Measurements from ENCODE around the gene NLRC3.
"Not testable (repeated sequence)": the region's sequence is repeated elsewhere in the genome, so short reads cannot be mapped to it uniquely, and the experiment has no call there.

Gene NLRC3

DNA sequence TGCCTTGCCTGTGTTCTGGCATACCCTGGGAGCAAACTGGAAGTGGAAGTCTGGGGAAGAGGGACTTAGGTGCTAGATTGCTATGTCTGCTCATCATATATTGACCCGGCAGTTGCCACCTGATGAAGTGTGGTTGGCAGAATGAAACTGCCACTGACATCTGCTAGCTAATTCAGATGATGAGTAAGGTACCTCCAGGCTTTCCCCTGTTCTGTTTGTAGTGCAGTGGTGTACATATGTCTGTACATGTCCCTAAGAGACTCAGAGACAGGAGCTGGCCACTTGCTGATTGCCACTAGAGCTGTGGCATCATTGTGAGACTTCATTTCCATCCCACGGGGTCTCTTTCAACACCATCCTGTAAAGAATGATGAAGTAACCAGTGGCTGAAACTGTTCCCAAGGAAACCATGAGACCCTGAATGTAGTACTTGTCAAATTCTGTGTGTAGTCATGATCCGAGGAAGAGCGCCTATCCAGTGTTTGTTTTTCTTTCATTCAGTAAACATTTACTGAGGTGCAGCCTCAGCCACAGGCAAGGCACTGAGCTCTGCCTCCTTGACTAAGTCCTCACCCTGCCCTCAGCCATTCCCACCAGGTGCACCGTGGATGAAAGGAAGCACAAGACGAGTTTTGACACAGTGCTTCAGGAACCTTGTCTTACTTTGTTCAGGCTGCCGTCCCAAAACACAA, 63.2 kb downstream of the NLRC3 start:
- DNase-seq (ENCODE audit: low spot score): no peak

DNA sequence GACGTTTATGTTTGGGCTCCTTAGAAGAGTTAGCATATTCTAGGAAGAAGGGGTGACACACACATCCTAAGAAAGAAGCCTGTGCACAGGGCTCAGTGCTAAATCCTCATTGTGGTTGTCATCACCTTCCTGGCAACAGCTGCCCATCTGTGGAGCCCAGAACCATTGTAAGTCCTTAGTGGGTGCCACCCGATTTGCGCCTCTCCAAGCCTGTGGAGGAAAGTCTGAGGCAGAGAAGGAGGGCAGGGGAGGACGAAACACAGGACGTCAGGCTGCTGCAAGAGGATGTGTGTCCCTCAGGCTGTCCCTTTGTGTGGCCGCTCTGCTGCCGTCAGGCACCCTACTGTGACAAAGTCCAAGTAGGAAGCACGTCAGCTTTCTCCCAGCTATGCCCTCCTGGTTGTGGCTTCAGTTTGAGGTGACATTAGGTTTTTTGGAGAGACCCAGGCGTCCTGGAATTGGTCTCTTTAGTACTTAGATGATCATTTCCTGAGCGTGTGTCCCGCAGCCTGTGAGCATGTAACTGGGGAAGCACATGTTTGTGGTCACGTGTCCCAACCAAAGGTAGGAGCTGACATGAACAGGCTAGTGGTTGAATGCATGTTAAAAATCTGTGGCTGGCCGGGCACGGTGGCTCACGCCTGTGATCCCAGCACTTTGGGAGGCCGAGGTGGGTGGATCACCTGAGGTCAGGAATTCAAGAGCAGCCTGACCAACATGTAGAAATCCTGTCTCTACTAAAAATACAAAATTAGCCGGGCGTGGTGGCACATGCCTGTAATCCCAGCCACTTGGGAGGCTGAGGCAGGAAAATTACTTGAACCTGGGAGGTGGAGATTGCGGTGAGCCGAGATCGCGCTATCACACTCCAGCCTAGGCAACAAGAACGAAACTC, 65.7 kb downstream of the NLRC3 start:
- no peak for DNase-seq (ENCODE audit: low spot score)

- no peak for DNase-seq (ENCODE audit: low spot score)
Observed at GRCh38 chr16:3510416-3510815, 66.8 kb downstream of the NLRC3 start.

DNA sequence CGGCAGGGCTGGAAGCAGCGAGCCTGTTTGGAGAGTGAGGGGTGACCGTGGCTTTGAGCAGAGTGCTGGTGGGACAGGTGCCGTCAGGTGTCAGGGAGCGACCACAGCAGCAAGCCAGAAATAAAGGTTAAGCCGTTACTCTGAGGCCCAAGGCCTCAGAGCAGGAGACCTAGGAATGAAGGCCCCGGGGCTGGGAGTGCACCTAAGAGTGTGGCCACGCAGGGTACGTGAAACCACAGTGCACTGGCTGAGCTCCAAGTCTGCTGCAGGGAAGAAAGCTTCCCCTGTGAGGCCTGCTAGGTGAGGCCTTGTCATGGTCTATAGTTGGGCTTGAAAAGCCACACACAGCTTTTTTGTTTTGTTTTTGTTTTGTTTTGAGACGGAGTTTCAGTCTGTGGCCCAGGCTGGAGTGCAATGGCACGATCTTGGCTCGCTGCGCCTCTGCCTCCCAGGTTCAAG, 67.7 kb downstream of the NLRC3 start:
- no peak for DNase-seq (ENCODE audit: low spot score)

GRCh38 chr16:3508736-3509135, 68.5 kb downstream of the NLRC3 start:
- no peak for DNase-seq (ENCODE audit: low spot score)

DNA sequence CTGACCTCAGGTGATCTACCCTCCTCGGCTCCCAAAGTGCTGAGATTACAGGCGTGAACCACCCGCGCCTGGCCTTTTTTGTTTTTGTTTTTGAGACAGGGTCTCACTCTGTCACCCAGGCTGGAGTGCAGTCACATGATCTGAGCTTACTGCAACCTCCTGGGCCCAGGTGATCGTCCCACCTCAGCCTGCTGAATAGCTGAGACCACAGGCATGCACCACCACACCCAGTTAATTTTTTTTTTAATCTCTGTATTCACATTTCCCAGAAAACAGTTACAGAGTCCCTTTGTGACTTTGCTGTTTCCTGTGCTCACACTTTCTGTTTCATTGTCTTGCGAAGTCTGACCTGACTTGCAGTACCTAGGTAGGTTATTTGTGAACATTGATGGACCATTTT, 73.7 kb downstream of the NLRC3 start:
- DNase-seq (ENCODE audit: low spot score): no peak

DNA sequence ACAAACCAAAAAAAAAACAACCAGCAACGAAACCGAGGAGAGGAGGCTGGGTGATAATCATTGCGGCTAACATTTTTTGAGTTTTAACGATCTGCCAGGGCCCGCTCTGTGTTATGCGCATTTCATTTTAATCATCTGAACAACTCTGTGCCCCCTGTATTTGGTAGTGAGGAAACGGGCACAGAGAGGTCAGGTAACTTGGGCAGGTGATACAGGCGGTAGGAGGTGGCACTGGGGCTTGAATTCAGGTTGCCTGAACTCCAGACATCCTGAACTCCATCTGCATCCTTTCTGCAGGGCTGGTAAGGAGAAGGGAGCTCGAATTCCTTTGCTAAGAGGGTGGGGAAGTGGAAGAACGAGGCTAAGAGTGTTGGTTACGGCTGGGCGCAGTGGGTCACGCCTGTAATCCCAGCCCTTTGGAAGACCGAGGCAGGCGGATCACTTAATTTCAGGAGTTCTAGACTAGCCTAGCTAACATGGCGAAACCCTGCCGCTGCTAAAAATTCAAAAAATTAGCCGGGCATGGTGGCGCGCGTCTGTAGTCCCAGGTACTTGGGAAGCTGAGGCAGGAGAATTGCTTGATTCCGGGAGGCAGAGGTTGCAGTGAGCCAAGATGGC, 75.3 kb downstream of the NLRC3 start:
- no peak for DNase-seq (ENCODE audit: low spot score)

DNA sequence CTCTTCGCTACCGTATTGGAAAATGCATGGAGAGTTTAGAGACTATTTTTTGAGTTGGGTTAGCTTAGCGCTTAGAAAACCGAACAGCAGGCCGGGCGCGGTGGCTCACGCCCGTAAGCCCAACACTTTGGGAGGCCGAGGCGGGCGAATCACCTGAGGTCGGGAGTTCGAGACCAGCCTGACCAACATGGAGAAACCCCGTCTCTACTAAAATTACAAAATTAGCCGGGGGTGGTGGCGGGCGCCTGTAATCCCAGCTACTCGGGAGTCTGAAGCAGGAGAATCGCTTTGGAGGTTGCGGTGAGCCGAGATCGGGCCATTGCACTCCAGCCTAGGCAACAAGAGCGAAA, 75.8 kb downstream of the NLRC3 start:
- DNase-seq (ENCODE audit: low spot score): not testable (repeated sequence)

DNA sequence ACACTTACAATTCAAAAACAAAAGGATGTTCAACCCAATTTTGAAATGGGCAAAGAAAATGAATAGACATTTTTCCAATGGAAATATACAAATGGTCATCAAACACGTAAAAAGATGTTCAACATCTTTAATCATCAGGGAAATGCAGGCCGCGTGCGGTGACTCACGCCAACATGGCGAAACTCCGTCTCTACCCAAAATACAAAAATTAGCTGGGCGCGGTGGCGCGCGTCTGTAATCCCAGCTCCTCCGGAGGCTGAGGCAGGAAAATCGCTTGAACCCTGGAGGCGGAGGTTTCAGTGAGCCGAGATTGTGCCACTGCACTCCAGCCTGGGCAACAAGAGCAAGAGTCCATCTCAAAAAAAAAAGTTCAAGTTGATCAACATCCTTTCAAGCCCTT, 78.2 kb downstream of the NLRC3 start:
- DNase-seq (ENCODE audit: low spot score): no peak

- DNase-seq (ENCODE audit: low spot score): no peak
Observed at GRCh38 chr16:3497771-3498170, 79.4 kb downstream of the NLRC3 start.

- DNase-seq (ENCODE audit: low spot score): no peak
Observed at GRCh38 chr16:3496386-3496785, 80.8 kb downstream of the NLRC3 start.

- no peak for DNase-seq (ENCODE audit: low spot score)
Observed at GRCh38 chr16:3495176-3495575, 82.0 kb downstream of the NLRC3 start, which contains the start of gene C16orf90. C16orf90 (minus strand) TSS chr16:3495489; CDS start chr16:3495421, 68 bp downstream.

DNA sequence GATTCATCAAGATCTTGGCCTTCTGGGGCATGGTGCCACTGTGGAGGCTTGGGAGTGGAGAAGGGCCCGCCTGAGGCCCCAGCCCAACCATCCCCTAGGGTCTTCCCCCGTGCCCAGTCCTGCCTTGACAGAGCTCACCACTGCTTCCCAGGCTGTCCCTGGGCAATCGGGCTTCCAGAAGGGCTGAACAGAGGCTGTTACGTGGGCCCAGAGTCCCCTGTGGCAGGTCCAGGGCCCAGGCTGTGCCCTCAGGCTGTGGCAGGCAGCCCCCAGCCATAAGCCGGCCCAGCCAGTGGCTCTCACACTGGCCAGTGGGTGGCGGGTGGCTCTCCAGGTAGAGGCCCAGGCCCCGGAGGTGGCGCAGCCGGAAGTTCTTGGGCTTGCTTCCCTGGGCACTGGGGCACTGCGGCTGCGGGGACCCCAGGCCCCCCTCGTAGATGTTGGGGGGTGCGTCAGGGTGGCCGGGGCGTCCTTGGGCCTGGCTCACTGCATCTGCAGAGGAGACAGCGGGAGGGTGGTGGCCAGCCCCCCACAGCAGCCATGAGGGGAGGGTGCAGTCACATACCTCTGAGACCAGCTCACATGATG, 82.7 kb downstream of the NLRC3 start:
- no peak for DNase-seq (ENCODE audit: low spot score)

- no peak for DNase-seq (ENCODE audit: low spot score)
Observed at GRCh38 chr16:3492356-3492755, 84.8 kb downstream of the NLRC3 start.

- DNase-seq (ENCODE audit: low spot score): no peak
Observed at GRCh38 chr16:3490911-3491629, 86.1 kb downstream of the NLRC3 start.

Data from HuH-7.5 (cell line).